ENCODE measurements around the gene DCUN1D4. TPM values are rescaled to one million over a fixed set of nuclear protein-coding genes. Genes with fewer than 3 reads are reported as not detected.
A peak's percentile ranks its signal among the peaks of the same experiment; 100 is the strongest.

DCUN1D4 gene
- 58.6 and 60.4 TPM in 2 replicates for total RNA-seq

GRCh38 chr4:51842554-51843308, at the start of gene DCUN1D4:
TSS of gene DCUN1D4 (plus strand) at chr4:51843153. CDS start at chr4:51843243, 90 bp downstream.
- H3K9me3 ChIP-seq (ENCODE audit: low read depth, low read length): no peaks in the 10 kb centered on the region
- peak within 1 kb of the TSS; percentile 96 for H3K4me3 ChIP-seq (ENCODE audit: insufficient read depth, low read length)
- peaks cover 20% of the 10 kb centered on the region for H4K20me1 ChIP-seq (ENCODE audit: insufficient read depth, low read length)
- no peaks in the 10 kb centered on the region for H3K36me3 ChIP-seq (ENCODE audit: insufficient read depth, low read length)
- H3K4me2 ChIP-seq (ENCODE audit: insufficient read depth, low read length): peak within 1 kb of the TSS; percentile 100
- H3K79me2 ChIP-seq (ENCODE audit: insufficient read depth, low read length): peaks cover 40% of the 10 kb centered on the region
- H3K4me1 ChIP-seq (ENCODE audit: insufficient read depth, low read length): peaks cover 25% of the 10 kb centered on the region
- TF ChIP-seq CTCF (IDR thresholded peaks at IDR 0.05; ENCODE audit: extremely low read depth, low read depth, low read length): peak; percentile 35
- peak; percentile 100 for DNase-seq (ENCODE audit: insufficient read length, low spot score, missing footprints)
- H3K27ac ChIP-seq (ENCODE audit: low read depth, low read length): peak within 1 kb of the TSS; percentile 91
- H3K27me3 ChIP-seq (ENCODE audit: insufficient read depth, low read length): no peaks in the 10 kb centered on the region
- H2AFZ ChIP-seq (ENCODE audit: low read length): peak within 1 kb of the TSS; percentile 99

DNA sequence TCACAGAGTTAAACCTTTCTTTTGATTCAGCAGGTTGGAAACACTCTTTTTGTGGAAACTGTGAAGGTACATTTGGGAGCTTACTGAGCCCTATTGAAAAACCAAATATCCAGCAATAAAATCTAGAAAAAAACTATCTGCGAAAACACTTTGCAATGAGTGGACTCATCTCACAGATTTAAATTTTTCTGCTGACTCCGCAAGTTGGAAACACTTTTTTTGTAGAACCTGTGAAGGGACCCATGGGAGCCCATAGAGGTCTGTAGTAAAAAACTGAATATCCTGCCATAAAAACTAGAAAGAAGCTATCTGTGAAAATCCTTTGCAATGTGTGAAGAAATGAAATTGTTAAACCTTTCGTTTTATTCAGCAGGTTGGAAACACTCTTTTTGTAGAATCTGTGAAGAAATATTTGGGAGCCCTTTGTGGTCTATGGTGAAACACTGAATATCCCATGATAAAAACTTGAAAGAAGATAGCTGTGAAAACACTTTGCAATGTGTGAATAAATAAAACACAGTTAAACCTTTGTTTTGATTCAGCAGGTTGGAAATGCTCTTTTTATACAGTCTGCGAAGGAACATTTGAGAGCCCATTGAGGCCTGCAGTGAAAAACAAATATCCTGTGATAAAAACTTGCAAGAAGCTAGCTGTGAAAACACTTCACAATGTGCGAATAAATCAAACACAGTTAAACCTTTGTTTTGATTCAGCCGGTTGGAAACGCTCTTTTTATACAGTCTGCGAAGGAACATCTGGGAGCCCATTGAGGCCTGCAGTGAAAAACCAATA, 22.3 kb upstream of the DCUN1D4 start:
- no peak for TF ChIP-seq CTCF (IDR thresholded peaks at IDR 0.05; ENCODE audit: extremely low read depth, low read depth, low read length)
- Histone ChIP-seq H3K4me2 (ENCODE audit: insufficient read depth, low read length) (no peak overlapping the region), H3K9me3 (ENCODE audit: low read depth, low read length) (no peaks in the 10 kb centered on the region), H3K4me3 (ENCODE audit: insufficient read depth, low read length) (no peak overlapping the region), H3K36me3 (ENCODE audit: insufficient read depth, low read length) (no peaks in the 10 kb centered on the region), H2AFZ (ENCODE audit: low read length) (no peak overlapping the region), H3K4me1 (ENCODE audit: insufficient read depth, low read length) (no peaks in the 10 kb centered on the region), H4K20me1 (ENCODE audit: insufficient read depth, low read length) (no peaks in the 10 kb centered on the region), H3K27me3 (ENCODE audit: insufficient read depth, low read length) (no peaks in the 10 kb centered on the region), H3K79me2 (ENCODE audit: insufficient read depth, low read length) (no peaks in the 10 kb centered on the region), H3K27ac (ENCODE audit: low read depth, low read length) (no peak overlapping the region)
- no peak for DNase-seq (ENCODE audit: insufficient read length, low spot score, missing footprints)

GRCh38 chr4:51825341-51825740, 17.6 kb upstream of the DCUN1D4 start:
- Histone ChIP-seq H3K4me2 (ENCODE audit: insufficient read depth, low read length) (no peak overlapping the region), H3K4me3 (ENCODE audit: insufficient read depth, low read length) (no peak overlapping the region), H3K27me3 (ENCODE audit: insufficient read depth, low read length) (peaks cover 6% of the 10 kb centered on the region), H3K4me1 (ENCODE audit: insufficient read depth, low read length) (no peaks in the 10 kb centered on the region), H3K9me3 (ENCODE audit: low read depth, low read length) (no peaks in the 10 kb centered on the region), H3K36me3 (ENCODE audit: insufficient read depth, low read length) (no peaks in the 10 kb centered on the region), H4K20me1 (ENCODE audit: insufficient read depth, low read length) (no peaks in the 10 kb centered on the region), H3K27ac (ENCODE audit: low read depth, low read length) (no peak overlapping the region), H2AFZ (ENCODE audit: low read length) (no peak overlapping the region), H3K79me2 (ENCODE audit: insufficient read depth, low read length) (no peaks in the 10 kb centered on the region)
- no peak for TF ChIP-seq CTCF (IDR thresholded peaks at IDR 0.05; ENCODE audit: extremely low read depth, low read depth, low read length)
- no peak for DNase-seq (ENCODE audit: insufficient read length, low spot score, missing footprints)

- no peak for TF ChIP-seq CTCF (IDR thresholded peaks at IDR 0.05; ENCODE audit: extremely low read depth, low read depth, low read length)
- no peak overlapping the region for H3K27ac ChIP-seq (ENCODE audit: low read depth, low read length)
- no peak overlapping the region for H2AFZ ChIP-seq (ENCODE audit: low read length)
- no peak for DNase-seq (ENCODE audit: insufficient read length, low spot score, missing footprints)
- no peaks in the 10 kb centered on the region for H4K20me1 ChIP-seq (ENCODE audit: insufficient read depth, low read length)
- no peaks in the 10 kb centered on the region for H3K79me2 ChIP-seq (ENCODE audit: insufficient read depth, low read length)
- H3K4me1 ChIP-seq (ENCODE audit: insufficient read depth, low read length): no peaks in the 10 kb centered on the region
- no peak overlapping the region for H3K4me3 ChIP-seq (ENCODE audit: insufficient read depth, low read length)
- no peaks in the 10 kb centered on the region for H3K9me3 ChIP-seq (ENCODE audit: low read depth, low read length)
- H3K27me3 ChIP-seq (ENCODE audit: insufficient read depth, low read length): peaks cover 6% of the 10 kb centered on the region
- no peaks in the 10 kb centered on the region for H3K36me3 ChIP-seq (ENCODE audit: insufficient read depth, low read length)
- H3K4me2 ChIP-seq (ENCODE audit: insufficient read depth, low read length): no peak overlapping the region
Measured at GRCh38 chr4:51830156-51830720, 12.7 kb upstream of the DCUN1D4 start.

Data from osteoblast (primary cell).